ENCODE data around the gene AMDHD2. TPM values are rescaled to one million over a fixed set of nuclear protein-coding genes. Genes with fewer than 3 reads are reported as not detected.

AMDHD2 gene
- total RNA-seq, 3 donors from 2014 or later: 27.9 to 57.0 (median 28.2) TPM

GRCh38 chr16:2472488-2472864 lies 47.7 kb upstream of the AMDHD2 start:
- Histone ChIP-seq H3K27ac (no peak overlapping the region), H3K36me3 (no peaks in the 10 kb centered on the region), H3K4me3 (no peak overlapping the region), H3K4me1 (peaks cover 18 to 30% of the 10 kb centered on the region in 2 donors), H3K9me3 (no peaks in the 10 kb centered on the region), H3K27me3 (no peaks in the 10 kb centered on the region)
- DNase-seq (ENCODE audit: low spot score in 2 of 2): no peak
- no peak for TF ChIP-seq CTCF (IDR thresholded peaks at IDR 0.05)
- TF ChIP-seq POLR2A (IDR thresholded peaks at IDR 0.05): no peak
- no peak for TF ChIP-seq POLR2AphosphoS5 (IDR thresholded peaks at IDR 0.05)
- intact Hi-C loops (cut with DNase I; ENCODE audit: low total_unique reads): no loop called here

- peaks cover 18 to 30% of the 10 kb centered on the region in 2 donors for H3K4me1 ChIP-seq
- intact Hi-C loops (cut with DNase I; ENCODE audit: low total_unique reads): no loop called here
Observed at GRCh38 chr16:2472885-2473445, 47.2 kb upstream of the AMDHD2 start.

GRCh38 chr16:2473446-2473926 lies 46.7 kb upstream of the AMDHD2 start:
- TF ChIP-seq POLR2AphosphoS5 (IDR thresholded peaks at IDR 0.05) (no peak), POLR2A (IDR thresholded peaks at IDR 0.05) (no peak), CTCF (IDR thresholded peaks at IDR 0.05) (no peak)
- intact Hi-C loops (cut with DNase I; ENCODE audit: low total_unique reads): no loop called here
- H3K4me1 ChIP-seq: peaks cover 18 to 28% of the 10 kb centered on the region in 2 donors
- H3K27ac ChIP-seq: no peak overlapping the region
- no peaks in the 10 kb centered on the region for H3K27me3 ChIP-seq
- peak overlapping the region; percentile 68 to 81 (median 80) for H3K4me3 ChIP-seq
- no peaks in the 10 kb centered on the region for H3K9me3 ChIP-seq
- no peak for DNase-seq (ENCODE audit: low spot score in 2 of 2)
- H3K36me3 ChIP-seq: no peaks in the 10 kb centered on the region

More at GRCh38 chr16:2472885-2473445, 47.2 kb upstream of the AMDHD2 start:
- Histone ChIP-seq H3K36me3 (no peaks in the 10 kb centered on the region), H3K27me3 (no peaks in the 10 kb centered on the region), H3K9me3 (no peaks in the 10 kb centered on the region), H3K4me3 (no peak overlapping the region), H3K27ac (no peak overlapping the region)
- no peak for DNase-seq (ENCODE audit: low spot score in 2 of 2)
- no peak for TF ChIP-seq POLR2AphosphoS5 (IDR thresholded peaks at IDR 0.05)
- TF ChIP-seq CTCF (IDR thresholded peaks at IDR 0.05): no peak

- intact Hi-C loops (cut with DNase I; ENCODE audit: low total_unique reads): no loop called here
- peaks cover 18 to 21% of the 10 kb centered on the region in 2 donors for H3K4me1 ChIP-seq
- DNase-seq (ENCODE audit: low spot score in 2 of 2): no peak
Observed at GRCh38 chr16:2473999-2474876, 45.9 kb upstream of the AMDHD2 start.

More at GRCh38 chr16:2473999-2474876, 45.9 kb upstream of the AMDHD2 start:
- H3K27me3 ChIP-seq: no peaks in the 10 kb centered on the region
- no peaks in the 10 kb centered on the region for H3K36me3 ChIP-seq
- peak overlapping the region; percentile 79 to 89 for H3K27ac ChIP-seq
- no peaks in the 10 kb centered on the region for H3K9me3 ChIP-seq
- H3K4me3 ChIP-seq: peak overlapping the region; percentile 68 to 81 (median 80)
- TF ChIP-seq POLR2AphosphoS5 (IDR thresholded peaks at IDR 0.05) (no peak), POLR2A (IDR thresholded peaks at IDR 0.05) (no peak), CTCF (IDR thresholded peaks at IDR 0.05) (no peak)

All from breast epithelium (tissue), 4 donors.